VCaP (cell line): ENCODE results near the gene SUCO.
"Not testable (repeated sequence)": the region's sequence is repeated elsewhere in the genome, so short reads cannot be mapped to it uniquely, and the experiment has no call there.

Experiments
- H3K27ac ChIP-seq: fragments of 450-650 bp; 2 replicates; pipeline ENCODE4 v1.5.1; 2017
- TF ChIP-seq, protein P1 (sequence below): fragments of 450-650 bp; conservative IDR thresholded peaks from 2 replicates; pipeline ENCODE4 v1.5.1; 2017; ENCODE audit warnings: mild to moderate bottlenecking, moderate library complexity

Gene SUCO

DNA sequence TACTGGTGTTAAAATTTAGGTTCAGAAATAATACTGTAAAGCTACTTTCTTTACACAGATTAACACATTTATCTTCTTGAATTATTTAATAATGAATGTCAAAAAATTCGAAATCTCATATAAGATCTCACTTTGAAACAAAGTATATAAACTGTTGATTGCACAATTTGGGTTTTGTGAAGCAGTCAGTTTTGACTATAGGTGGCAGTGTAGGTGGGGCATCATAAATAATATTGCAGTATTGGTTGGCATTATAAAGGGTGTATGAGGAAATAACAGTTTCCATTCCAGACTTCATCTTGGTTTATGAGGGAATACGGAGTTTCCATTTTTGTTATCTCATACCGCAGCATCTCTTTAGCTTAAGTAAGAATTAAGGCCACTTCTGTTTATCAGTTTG, 49.9 kb downstream of the SUCO start:
- no peak overlapping the region for H3K27ac ChIP-seq
- TF ChIP-seq, protein P1, sequence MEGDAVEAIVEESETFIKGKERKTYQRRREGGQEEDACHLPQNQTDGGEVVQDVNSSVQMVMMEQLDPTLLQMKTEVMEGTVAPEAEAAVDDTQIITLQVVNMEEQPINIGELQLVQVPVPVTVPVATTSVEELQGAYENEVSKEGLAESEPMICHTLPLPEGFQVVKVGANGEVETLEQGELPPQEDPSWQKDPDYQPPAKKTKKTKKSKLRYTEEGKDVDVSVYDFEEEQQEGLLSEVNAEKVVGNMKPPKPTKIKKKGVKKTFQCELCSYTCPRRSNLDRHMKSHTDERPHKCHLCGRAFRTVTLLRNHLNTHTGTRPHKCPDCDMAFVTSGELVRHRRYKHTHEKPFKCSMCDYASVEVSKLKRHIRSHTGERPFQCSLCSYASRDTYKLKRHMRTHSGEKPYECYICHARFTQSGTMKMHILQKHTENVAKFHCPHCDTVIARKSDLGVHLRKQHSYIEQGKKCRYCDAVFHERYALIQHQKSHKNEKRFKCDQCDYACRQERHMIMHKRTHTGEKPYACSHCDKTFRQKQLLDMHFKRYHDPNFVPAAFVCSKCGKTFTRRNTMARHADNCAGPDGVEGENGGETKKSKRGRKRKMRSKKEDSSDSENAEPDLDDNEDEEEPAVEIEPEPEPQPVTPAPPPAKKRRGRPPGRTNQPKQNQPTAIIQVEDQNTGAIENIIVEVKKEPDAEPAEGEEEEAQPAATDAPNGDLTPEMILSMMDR, result no peak; the same call in 1 of the 2 replicates

DNA sequence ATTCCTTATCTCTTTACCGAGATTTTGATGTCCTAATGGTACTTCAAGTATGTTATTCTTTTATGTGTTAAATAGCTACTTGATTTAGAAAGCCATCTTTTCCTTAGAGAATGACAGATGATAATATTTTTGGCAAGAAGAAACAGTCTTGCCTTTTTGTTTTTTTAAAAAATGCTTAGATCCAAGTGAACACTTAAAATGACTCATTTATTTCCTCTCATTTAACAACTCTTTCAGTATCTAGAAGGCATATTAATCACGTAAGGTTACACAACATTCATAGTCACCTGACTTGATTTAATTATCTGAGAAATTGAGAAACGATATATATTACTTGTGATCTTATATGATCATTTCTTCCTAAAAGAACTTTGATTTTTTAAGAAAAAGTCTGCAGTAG, 52.4 kb downstream of the SUCO start:
- H3K27ac ChIP-seq, result no peak overlapping the region
- TF ChIP-seq, protein P1, result no peak

DNA sequence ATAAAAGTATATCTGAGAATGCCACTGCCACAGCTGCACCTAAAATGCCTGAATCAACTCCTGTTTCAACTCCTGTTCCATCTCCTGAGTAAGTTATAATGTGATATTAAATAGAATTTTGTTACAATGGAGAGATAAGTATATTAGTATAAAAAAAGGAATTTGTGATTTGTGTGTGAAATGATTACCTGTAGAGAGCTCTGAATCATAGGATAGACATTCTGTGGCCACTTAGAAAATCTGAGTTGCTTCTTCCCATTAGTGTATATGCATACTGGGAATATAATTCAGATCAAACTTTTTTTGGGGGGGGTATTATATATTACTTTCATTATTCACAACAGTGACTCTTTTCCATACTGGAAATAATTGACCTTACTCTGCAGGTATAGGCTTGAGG, 52.9 kb downstream of the SUCO start:
- no peak overlapping the region for H3K27ac ChIP-seq
- TF ChIP-seq, protein P1, result no peak

DNA sequence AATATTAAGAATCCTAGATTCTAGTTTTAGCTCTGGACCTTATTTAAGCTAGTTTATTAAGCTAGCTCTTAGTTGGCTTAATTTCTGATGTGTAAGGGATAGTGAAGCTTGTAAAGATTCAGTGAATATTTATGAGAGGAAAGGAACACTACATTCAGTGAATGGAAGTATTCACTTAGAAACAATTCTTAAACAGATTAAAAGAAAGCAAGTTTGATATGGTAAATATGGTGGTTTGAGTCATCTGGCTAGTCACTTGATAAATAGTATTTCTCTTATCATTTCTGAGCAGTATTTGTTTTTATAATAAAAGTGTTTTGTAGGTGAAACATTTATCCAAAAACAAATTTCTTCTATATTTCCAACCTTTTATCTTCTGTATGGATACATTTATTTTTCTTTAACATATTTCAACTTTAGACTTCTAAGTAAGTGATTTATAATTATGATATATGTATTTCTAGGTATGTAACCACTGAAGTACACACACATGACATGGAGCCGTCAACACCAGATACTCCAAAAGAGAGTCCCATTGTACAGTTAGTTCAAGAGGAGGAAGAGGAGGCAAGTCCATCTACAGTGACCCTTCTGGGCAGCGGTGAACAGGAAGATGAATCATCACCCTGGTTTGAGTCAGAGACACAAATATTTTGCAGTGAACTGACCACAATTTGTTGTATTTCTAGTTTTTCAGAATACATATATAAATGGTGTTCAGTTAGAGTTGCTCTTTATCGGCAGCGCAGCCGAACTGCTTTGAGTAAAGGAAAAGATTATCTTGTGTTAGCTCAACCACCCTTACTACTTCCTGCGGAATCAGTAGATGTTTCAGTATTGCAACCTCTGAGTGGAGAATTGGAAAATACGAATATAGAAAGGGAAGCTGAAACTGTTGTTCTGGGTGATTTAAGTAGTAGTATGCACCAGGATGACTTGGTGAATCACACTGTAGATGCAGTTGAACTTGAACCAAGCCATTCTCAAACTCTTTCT, 55.6 kb downstream of the SUCO start:
- H3K27ac ChIP-seq, result no peak overlapping the region
- TF ChIP-seq, protein P1, result no peak

DNA sequence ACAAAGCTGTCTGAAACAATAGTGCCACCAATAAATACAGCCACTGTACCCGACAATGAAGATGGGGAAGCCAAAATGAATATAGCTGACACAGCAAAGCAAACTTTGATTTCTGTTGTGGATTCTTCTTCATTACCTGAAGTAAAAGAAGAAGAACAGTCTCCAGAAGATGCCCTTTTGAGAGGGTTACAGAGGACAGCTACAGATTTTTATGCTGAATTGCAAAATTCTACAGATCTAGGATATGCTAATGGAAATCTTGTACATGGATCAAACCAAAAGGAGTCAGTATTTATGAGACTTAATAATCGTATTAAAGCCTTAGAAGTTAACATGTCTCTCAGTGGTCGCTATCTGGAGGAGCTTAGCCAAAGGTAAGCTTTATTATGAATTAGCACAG, 56.6 kb downstream of the SUCO start:
- TF ChIP-seq, protein P1, result no peak
- no peak overlapping the region for H3K27ac ChIP-seq

DNA sequence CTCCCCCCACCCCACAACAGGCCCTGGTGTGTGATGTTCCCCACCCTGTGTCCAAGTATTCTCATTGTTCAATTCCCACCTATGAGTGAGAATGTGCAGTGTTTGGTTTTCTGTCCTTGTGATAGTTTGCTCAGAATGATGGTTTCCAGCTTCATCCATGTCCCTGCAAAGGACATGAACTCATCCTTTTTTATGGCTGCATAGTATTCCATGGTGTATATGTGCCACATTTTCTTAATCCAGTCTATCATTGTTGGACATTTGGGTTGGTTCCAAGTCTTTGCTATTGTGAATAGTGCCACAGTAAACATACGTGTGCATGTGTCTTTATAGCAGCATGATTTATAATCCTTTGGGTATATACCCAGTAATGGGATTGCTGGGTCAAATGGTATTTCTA, 58.5 kb downstream of the SUCO start:
- not testable (repeated sequence) for H3K27ac ChIP-seq

DNA sequence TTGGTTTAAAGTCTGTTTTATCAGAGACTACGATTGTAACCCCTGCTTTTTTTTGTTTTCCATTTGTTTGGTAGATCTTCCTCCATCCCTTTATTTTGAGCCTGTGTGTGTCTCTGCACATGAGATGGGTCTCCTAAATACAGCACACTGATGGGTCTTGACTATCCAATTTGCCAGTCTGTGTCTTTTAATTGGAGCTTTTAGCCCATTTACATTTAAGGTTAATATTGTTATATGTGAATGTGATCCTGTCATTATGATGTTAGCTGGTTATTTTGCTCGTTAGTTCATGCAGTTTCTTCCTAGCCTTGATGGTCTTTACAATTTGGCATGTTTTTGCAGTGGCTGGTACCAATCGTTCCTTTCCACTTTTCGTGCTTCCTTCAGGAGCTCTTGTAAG, 62.1 kb downstream of the SUCO start:
- H3K27ac ChIP-seq, result not testable (repeated sequence)

DNA sequence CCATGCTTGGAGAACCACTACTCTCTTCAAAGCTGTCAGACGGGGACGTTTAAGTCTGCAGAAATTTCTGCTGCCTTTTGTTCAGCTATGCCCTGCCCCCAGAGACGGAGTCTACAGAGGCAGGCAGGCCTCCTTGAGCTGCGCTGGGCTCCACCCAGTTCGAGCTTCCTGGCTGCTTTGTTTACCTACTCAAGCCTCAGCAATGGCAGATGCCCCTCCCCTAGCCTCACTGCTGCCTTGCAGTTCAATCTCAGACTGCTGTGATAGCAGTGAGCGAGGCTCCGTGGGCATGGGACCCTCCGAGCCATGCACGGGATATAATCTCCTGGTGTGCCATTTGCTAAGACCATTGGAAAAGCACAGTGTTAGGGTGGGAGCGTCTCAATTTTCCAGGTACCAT, 63.8 kb downstream of the SUCO start:
- H3K27ac ChIP-seq, result not testable (repeated sequence)

DNA sequence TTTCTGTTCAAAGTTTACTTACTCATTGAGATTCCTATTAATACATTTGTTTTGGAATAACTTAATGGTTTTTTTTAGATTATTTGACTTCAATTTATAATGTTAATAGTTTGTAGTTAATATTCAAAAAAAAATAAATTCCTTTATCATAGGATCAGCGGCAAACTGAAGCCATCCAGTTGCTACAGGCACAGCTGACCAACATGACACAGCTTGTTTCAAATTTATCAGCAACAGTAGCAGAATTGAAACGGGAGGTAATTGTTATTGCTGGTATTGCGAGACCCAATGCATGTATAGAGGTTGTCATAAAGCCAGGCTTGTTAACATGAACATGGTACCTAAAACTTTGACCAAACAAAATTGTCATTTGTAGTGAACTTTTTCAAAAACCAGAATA, 67.0 kb downstream of the SUCO start:
- no peak overlapping the region for H3K27ac ChIP-seq
- TF ChIP-seq, protein P1, result no peak
